NCI-H1694 (cell line): ENCODE measurements around the gene DYRK2.
"Not testable (repeated sequence)": the region's sequence is repeated elsewhere in the genome, so short reads cannot be mapped to it uniquely, and the experiment has no call there.

Source experiments
- DNase-seq: peaks from one replicate; lab custom pipeline; 2025; lab: John Stamatoyannopoulos, UW

Gene DYRK2

DNA sequence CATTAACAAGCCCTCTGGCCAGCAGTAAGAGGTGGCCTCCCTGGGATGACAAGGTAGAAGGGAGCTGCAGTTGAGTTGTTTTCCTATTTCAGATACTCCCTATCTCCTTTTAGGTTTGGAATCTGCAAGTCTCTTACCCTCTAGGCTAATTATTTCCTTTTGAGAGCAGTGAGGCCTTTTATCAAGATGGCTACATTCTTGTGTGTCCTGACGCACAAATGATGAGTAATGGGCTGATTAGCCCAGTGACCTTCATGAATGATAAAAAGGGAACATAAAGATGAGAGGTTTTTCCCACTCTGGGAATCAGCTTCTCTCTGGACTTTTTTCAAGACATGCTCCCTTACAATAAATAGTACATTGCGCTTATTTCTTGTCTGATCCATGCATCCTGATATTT, 22.9 kb downstream of the DYRK2 start:
- no peak for DNase-seq

DNA sequence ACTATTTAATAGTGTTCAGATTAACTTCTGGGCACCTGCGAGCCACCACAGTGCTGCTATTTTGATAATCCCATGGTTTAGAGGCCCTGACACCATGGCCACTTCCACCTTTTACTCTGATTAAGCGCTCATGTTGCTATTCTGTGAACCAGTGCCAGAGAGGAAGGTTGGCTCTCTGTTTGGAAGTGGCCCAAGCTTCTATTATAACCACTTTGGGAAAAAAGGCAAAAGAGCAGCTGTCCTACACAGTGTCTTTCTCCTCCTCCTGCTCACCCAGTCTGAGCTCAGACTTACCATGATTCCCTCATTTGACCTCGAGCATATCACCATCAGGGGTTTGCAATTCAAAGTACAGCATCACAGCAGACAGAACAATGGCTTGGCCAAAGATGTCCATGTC, 23.3 kb downstream of the DYRK2 start:
- DNase-seq: no peak

DNA sequence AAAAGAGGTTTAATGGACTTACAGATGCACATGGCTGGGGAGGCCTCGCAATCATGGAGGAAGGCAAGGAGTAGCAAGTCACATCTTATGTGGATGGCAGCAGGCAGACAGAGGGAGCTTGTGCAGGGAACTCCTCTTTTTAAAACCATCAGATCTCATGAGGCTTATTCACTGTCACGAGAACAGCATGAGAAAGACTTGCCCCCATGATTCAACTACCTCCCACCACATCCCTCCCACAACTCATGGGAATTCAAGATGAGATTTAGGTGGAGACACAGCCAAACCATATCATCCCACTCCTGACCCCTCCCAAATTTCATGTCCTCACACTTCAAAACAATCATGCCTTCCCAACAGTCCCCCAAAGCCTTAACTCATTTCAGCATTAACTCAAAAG, 24.0 kb downstream of the DYRK2 start:
- not testable (repeated sequence) for DNase-seq

DNA sequence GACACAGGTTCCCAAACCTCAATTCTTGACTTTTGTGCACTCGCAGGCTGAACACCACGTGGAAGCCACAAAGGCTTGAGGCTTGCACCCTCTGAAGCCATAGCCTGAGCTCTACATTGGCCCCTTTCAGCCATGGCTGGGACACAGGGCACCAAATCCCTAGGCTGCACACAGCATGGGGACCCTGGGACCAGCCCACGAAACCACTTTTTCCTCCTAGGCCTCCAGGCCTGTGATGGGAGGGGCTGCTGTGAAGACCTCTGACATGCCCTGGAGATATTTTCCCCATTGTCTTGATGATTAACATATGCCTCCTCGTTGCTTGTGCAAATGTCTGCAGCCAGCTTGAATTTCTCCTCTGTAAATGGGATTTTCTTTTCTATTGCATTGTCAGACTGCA, 25.0 kb downstream of the DYRK2 start:
- not testable (repeated sequence) for DNase-seq

DNA sequence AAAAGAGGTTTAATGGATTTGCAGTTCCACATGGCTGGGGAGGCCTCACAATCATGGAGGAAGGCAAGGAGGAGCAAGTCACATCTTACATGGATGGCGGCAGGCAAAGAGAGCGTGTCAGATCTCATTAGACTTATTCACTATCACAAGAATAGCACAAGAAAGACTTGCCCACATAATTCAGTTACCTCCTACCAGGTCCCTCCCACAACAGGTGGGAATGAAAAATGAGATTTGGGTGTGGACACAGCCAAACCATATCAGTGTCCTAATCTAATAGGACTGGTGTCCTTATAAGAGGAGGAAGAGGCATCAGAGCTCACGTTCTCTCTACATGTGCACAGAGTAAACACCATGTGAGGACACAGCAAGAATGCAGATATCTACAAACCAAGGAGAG, 25.9 kb downstream of the DYRK2 start:
- DNase-seq: no peak

DNA sequence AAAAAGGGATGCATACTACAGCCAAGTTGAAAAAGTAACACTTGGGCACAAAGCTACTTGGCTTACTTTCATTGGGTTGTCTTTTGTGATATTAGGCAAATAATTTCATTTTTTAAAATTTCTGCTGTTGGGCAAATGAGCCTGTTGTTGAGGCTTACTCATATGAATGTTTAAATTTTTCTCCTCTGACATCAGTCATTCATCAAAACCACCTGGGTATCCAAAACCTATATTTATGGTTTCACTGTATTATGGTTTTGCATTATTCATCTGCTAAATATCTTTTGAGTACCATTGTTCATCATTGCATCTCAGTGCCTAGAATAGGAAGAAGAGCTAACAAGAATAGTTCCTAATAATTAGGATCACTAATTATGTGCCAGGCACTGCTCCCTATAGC, 28.1 kb downstream of the DYRK2 start:
- DNase-seq: no peak

DNA sequence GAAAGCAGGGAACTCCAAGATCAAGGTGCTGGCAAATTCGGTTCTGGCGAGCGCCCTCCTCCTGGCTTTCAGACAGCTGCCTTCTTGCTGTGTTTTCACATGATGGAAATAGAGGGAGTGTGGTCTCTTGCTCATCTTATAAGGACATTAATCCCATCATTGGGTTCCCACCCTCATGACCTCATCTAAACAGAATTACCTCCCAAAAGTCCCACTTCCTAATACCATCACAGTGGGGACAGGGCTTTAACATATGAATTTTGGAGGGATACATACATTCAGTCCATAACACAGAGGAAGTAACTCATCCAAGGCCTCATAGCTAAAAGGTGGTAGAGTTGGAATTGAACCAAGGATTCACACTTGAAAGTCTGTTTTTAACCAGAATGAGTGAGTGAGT, 28.6 kb downstream of the DYRK2 start:
- DNase-seq: no peak

DNA sequence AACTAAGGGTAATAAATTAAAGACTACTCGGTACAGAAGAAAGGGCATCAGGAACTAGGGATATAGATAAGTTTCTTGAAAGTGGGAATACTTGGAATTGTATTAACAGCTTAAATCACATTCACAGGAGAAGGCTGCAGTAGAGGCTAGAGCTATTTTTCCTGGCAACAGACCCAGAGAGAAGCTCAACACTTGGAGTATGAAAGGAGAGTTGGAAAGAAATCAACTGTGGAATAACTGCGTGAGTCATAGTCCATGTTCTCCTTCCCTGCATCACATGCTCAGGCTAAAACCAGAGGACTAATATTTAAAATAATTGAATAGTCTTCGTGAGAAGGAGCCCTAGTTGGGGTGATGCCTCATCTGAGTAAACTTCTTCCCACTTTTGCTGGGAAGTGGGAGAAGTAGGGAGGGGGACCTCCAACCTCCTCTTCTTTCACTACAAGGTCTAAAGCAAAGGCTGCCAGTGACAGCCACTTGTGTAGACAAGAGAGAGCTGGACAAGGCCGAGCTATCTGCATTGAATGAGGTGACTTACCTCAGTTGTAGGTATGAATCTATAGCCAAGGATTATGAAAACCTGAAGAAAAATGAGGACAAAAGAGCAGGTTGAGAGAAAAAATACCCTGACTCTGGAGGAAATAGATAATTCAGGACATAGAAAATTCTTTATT, 32.7 kb downstream of the DYRK2 start:
- no peak for DNase-seq

DNA sequence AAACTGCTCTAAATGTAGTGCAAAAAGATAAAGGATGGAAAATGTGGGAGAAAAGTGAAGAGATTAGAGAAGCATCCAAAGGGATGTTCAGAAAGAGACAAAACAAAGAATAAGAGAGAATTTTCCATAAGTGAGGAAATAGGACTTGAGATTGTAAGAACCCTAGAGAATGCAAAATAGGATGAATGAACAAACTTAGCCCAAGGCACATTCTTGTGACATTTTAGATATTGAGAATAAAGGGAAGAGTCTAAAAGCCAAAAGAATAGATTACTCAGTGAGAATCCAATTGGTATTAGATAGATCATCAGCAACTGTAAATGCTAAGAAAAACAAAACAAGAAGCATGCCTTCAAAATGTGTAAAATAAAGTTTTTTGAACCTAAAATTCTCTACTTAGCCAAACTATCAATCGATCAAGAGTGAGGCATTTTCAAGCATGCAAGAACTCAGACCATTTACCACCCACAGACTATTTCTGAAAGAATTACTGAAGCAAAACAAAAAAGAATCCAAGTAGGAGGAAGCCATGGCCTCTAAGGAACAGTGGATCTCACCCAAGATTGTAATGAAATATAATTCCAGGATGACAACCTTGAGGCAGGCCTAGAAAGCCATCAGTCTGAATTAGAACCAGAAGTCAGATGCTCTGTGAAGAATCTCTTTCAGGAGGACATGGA, 33.5 kb downstream of the DYRK2 start:
- no peak for DNase-seq

DNA sequence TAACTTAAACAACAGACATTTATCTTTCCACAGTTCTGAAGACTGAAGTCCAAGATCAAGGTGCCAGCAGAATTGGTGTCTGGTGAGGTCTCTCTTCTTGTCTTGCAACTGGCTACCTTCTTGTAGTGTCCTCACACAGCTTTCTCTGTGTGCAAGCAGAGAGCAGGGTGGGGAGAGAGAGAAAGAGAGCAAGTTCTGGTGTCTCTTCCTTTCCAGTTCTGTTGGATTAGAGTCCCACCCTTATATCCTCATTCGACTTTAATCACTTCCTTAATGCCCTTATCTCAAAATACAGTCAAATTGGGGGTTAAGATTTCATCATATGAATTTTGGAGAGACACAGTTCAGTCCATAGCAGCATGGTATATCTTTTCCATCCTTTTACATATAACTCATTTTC, 40.8 kb downstream of the DYRK2 start:
- DNase-seq: no peak

DNA sequence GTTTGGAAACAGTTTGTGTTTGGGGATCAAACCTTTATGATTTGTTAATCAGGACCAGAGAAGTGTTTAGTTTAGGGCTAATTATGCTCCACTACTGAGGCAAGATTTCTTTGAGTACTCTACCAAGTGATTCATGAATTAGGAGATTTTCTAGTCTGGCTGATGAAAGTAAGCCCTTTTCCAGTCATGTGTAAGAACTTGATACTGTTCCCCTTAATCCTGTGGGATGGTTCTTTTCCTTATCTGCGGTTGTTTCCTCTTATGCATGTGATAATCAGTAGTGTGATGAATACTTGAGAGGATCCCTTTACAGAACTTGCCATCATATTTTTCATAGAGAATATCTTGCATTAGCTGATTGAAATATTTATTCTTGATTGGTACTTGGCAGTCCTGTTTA, 42.1 kb downstream of the DYRK2 start:
- DNase-seq: no peak

DNA sequence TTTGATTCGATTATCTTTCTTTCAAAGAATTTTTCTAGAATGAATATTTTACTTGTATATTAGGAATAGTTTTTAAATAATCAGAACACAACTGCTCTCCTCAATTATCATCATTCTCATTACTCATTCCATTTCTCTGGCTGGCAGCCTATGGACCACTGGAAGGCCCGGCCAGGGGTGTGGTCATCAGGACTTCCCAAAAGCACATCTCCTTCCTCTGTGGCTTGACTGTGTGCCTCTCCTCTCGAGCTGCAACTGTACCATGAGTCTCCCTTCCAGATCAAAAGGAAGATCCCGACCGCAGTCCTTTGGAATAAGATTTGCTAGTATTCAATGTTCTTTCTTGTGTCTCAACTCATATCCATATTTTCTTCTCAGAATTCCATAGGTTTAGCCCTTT, 42.7 kb downstream of the DYRK2 start:
- DNase-seq: no peak

DNA sequence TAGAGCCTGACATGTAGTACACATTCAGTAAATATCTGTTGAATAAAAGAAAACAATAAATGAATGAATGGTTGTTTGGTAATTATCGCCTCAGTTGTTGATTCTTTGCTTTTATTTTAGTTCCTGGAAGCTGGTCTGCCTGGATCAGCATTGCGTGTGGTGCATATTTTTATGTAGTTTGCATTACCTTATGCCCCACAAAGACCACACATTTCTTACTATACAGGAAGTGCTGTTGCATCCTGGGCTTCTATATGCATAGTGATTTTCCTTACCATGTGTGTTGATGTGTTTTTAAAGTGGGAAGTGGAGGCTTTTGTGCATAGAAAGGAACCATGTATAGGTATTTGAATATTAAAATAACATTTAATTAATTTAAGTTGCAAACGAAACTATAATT, 43.6 kb downstream of the DYRK2 start:
- no peak for DNase-seq

DNA sequence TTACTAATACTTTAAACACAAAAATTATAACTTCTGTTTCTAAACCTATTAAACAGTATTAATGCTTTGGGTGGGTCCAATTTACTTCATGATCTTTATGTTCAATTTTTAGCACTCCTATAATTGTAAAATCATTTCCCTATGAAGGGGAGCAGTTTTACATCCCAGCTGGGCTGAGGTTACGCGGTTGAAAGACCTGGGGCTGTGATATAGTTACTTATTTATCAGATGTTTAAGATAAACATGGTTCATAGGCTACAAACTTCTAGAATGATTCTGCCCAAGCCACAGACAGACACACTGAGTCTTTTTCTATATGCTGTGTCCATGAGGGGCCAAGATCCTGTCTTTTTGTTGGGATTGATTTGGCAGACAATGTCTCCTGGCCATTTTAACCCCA, 44.4 kb downstream of the DYRK2 start:
- no peak for DNase-seq

DNA sequence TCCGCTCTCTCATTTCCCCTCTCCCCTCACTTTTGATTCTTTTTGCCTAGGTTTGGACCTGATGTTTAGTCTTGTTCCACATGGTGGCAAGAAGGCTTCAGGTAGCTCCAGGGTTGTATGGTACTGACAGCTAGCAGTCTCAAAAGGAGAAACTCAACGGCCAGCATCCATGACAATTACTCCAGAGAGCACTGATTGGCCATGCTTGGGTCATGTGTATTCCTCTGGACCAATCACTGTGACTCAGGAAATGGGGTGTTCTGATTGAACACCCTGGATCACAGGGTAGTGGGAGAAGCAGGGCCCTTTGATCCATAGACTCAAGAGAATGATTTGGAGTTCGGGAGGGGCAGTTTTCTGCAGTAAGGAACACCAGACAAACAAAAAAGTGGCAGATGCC, 45.3 kb downstream of the DYRK2 start:
- DNase-seq: no peak

DNA sequence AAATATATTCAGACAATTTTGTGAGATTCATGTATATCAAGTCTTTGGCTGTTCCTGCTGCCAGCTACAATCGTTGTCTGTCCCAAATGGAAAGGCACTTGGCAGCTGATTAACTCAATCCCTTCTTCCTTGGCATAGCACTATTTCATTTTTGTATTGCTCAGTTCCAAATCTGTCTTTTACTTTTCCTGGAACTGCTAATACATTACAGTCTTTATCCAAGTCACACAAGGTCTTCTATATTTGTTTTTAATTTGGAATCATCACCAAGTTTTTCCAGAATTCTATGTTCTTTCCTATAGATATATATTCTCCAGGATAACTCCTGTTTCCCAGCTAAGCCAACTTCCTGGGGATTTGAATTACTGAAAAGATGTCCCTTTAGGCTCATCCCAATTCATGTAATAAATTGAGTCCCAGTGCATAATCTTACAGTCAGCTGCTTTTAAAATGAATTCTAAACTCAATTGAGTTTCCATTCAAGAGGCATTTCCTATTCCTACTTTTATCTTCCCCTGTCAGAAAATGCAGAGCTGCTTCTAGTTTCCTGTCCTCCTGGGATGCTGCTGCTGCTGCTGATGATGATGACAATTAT, 45.9 kb downstream of the DYRK2 start:
- DNase-seq: no peak

DNA sequence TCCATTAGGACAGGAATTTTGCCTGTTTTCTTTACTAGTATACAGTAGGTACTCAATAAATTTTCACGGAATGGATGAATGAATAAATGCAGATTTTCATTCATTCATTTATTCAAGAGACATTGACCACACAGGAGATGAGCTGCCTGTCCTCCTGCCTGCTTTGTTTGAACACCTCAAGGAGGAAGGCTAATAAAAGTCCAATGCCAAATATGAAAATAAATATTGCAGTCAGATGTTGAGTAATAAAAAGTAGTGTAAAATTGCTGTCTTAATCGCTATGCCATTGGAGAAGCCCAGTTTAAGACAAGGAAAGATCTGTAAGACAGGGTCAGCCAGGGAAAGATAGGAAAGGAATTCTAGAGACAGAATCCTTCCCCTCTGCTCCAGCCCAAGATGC, 47.4 kb downstream of the DYRK2 start:
- no peak for DNase-seq

DNA sequence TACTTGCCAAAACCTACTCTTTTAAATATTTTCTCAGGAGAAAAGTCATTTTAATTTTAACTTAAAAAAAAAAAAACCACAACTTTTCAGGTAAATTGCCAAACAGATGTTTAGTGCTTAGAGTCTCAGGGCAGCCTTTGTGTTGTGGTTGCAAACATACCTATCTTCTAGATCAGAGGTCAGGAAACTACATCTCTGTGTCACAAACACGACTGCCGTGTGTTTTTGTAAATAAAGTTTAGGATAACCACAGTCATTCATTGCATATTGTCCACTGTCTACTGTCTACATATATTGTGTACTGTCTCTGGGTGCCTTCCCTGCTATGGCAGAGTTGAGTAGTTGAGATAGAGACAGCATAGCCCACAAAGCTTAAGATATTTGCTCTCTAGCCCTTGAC, 48.9 kb downstream of the DYRK2 start:
- no peak for DNase-seq

DNA sequence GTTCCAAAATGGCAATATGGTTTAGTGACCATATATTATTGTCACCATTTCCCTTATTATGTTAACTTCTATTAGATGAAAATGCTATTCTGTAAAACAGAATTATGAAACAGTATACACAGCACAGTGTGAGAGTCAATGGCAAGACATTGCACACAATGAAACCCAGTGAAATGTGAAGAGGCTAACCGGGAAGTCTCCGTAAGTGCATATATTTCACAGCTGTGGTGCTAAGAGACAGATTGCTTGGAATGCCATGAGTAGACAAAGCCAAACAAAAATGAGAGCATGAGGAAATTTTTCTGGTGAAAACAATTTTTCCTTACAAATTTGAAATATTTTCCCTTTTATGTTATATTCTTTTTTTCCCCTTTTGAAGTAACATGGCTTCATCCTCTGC, 49.4 kb downstream of the DYRK2 start:
- no peak for DNase-seq

DNA sequence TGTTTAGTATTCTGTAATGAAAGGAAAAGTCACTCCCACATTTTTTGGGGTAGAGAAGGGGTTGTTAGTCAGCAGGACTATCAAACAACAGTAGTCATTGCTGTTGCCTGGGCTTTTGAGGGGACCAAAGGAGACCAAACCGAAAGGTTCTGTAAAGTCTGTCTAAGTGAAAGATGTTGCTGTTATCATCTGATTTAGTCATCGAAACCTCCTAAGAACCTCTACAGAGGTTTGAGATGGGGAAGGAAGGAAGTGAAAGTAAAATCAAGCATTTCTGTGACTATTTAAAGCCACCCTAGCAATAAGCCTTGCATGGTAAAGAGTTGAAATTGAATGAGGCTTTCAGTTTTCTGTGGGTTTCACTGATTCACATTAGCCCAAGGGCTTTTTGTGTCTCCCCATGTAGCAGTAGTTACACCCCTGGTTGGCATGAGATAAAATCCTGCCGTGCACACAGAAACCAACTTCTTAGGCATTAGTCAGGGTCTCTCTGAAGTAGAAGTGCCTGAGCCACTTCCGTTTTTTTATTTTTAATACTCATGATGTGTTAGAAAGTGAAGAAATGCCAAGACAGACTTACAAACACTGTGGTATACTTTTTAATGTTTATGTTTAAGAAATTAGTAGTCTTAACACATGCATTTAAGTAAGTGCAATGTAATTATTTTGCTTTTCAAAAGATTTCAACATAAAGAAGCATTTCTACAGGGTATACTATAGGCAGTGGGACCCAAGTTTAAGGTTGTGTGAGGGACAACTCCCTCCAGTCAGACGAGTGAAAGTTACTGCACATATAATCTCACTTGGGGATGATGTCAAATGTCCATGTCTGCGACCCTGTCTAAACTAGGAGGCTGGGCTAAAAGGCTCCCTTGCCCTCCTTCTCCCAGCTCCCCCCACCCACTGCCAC, 50.4 kb downstream of the DYRK2 start:
- DNase-seq: no peak

DNA sequence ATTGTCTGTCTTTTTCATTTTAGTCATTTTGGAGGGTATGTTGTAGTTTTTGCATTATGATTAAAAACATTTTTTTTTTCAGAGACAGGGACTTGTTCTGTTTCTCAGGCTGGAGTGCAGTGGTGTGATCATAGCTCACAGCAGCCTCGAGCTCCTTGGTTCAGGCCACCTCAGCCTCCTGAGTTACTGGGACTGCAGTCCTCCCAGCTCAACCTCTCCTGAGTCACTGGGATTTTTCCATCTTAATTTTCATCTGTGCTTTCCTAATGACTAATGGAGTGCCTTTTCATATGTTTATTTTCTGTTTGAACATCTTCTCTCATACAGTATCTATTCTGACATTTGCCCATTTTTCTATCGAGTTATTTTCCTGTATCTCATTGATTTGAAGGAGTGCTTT, 52.6 kb downstream of the DYRK2 start:
- no peak for DNase-seq

DNA sequence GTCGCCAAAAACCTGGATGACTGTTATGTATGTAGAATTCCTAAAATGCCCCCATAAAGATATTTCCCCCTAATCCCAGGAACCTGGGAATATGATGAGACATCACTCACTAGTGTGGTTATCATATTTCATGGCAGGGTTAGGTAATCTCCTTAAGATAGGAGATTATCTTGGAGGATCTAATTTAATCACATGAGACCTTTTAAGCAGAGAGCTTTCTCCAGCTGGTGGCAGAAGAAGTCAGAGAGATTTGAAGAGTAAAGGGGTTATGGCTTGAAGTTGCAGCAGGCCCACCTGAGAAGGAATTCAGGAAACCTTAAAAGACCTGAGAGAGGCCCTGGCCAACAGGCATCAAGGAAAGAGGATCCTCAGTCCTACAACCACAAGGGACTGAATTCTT, 53.6 kb downstream of the DYRK2 start:
- no peak for DNase-seq

DNA sequence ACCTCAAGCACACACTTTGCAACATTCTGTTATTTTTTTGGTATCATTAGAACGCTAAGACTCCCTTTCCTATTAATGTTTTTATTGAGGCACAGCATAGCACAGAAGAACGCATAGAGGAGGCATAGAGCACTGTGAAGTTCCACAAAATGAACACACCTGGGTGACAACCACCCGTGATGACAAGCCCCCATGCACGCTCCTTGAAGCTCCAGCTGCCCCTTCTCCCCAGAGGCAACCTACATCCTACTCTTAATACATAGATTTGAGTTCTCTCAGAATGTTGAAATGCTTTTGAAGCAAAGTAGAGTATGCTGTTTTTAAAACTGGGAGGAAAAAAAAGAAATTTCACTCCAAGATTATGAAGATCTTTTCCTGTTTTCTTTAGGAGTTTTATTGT, 55.5 kb downstream of the DYRK2 start:
- DNase-seq: no peak
